ENCODE results near the gene CAND1. TPM values are rescaled to one million over a fixed set of nuclear protein-coding genes. Genes with fewer than 3 reads are reported as not detected.

The CAND1 gene
- 69.0 and 75.4 TPM in 2 replicates for total RNA-seq

DNA sequence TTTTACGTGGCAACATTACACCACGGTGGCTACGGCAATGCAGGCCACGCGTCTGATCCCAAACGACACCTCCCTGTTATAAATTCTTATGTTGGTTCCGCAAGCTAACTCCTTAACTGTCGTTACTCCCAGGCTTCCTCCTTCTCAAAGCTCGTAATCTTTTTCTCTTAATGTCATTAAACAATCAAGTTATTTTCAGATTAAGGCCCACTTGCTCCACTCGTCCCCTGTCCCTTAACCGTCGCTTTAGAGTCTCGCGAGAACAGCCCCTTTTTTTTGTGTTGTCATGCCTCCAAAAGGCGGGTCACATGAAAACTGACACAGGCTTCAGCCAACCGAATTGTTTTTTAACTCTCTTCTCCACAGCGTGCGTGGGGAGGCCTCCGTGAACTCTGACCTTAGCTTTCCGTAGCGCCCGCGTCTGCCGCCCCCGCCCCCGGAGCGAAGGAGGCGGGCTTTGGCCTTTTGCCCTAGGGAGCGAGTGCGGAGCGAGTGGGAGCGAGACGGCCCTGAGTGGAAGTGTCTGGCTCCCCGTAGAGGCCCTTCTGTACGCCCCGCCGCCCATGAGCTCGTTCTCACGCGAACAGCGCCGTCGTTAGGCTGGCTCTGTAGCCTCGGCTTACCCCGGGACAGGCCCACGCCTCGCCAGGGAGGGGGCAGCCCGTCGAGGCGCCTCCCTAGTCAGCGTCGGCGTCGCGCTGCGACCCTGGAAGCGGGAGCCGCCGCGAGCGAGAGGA is at the start of gene CAND1:
Gene CAND1, plus strand, starts transcription at position 463 of the 737 bp plus-strand sequence. CDS start 360 bp downstream, outside the sequence.

